ENCODE measurements around the gene PPP6R3. TPM values are rescaled to one million over a fixed set of nuclear protein-coding genes. Genes with fewer than 3 reads are reported as not detected.

PPP6R3 gene
- total RNA-seq, 4 donors from 2014 or later: 76.6 to 130 (median 94.0) TPM

DNA sequence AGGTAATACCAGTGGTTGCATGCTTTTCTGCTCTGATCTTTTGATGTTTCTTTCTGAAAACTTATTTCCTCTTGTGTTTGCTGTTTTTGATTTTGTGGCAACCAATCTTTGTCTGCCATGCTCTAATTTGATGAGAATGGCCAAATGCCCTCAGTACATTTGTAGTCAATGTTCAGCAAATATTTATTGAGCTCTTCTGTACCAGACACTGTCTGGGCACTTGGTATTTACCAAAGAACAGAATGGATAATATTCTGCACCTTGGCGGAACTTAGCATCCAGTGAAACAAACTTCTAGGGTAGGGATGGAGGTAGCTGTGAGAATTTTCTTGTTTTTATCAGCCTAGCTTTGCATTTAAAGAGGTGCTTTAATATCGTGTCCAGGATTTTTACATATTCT, 19.6 kb downstream of the PPP6R3 start:
- WGBS, 2 donors: 68 to 84% methylated on average over 2 of the region's 2 CpGs
- Histone ChIP-seq H3K27me3 (no peaks in the 10 kb centered on the region), H3K4me3 (peak overlapping the region in 1 of 4 donors; percentile 0), H3K9me3 (no peaks in the 10 kb centered on the region), H3K27ac (peak overlapping the region in 3 of 4 donors; percentile 3 to 47 (median 43)), H3K4me1 (peaks cover 0 to 52% (median 18%) of the 10 kb centered on the region in 3 donors), H3K36me3 (no peaks in the 10 kb centered on the region)
- intact Hi-C loops (cut with DNase I): no loop called here
- no peak for DNase-seq
- TF ChIP-seq, protein P1, sequence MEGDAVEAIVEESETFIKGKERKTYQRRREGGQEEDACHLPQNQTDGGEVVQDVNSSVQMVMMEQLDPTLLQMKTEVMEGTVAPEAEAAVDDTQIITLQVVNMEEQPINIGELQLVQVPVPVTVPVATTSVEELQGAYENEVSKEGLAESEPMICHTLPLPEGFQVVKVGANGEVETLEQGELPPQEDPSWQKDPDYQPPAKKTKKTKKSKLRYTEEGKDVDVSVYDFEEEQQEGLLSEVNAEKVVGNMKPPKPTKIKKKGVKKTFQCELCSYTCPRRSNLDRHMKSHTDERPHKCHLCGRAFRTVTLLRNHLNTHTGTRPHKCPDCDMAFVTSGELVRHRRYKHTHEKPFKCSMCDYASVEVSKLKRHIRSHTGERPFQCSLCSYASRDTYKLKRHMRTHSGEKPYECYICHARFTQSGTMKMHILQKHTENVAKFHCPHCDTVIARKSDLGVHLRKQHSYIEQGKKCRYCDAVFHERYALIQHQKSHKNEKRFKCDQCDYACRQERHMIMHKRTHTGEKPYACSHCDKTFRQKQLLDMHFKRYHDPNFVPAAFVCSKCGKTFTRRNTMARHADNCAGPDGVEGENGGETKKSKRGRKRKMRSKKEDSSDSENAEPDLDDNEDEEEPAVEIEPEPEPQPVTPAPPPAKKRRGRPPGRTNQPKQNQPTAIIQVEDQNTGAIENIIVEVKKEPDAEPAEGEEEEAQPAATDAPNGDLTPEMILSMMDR (IDR thresholded peaks at IDR 0.05): no peak
- TF ChIP-seq POLR2A (IDR thresholded peaks at IDR 0.05): no peak

DNA sequence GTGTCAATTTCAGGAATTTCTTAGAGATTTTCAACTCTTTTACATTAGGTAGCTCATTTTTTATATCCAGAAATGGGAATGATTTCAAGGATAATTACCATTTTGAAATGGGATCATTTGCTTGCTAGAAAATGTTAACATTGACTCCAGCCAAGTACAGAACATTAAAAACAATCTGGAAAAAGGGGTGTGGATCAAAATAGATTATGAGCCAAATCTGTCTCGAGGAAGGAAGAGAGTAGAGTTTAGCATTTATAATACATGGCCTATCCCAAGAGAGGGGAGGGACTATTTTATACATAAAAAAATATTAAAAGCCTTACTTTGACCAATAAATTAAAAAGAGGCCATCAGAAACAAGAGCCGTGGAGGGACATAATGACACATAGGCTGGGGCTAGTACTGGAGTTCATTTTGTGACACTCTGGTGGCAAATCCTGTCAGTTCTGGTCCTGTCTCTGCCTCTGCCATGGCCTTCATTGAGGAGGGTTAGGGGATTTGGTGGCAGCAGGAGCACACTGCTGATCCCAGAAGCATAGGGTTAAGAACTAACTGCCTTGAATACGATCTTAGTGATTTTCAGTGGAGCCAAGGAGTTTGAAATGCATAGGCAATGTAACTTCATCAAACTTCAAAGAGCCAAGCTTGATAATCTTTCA, 20.4 kb downstream of the PPP6R3 start:
- no peak for TF ChIP-seq POLR2A (IDR thresholded peaks at IDR 0.05)
- TF ChIP-seq, protein P1 (IDR thresholded peaks at IDR 0.05): no peak
- H3K4me3 ChIP-seq: peak overlapping the region in 1 of 4 donors; percentile 0
- peaks cover 0 to 5% (median 0%) of the 10 kb centered on the region in 3 donors for H3K36me3 ChIP-seq
- H3K27ac ChIP-seq: peak overlapping the region; percentile 1 to 59 (median 46)
- H3K27me3 ChIP-seq: no peaks in the 10 kb centered on the region
- intact Hi-C loops (cut with DNase I): no loop called here
- peaks cover 0 to 52% (median 18%) of the 10 kb centered on the region in 3 donors for H3K4me1 ChIP-seq
- H3K9me3 ChIP-seq: no peaks in the 10 kb centered on the region
- WGBS, 2 donors: 34 to 48% methylated on average over 3 of the region's 3 CpGs
- no peak for DNase-seq

DNA sequence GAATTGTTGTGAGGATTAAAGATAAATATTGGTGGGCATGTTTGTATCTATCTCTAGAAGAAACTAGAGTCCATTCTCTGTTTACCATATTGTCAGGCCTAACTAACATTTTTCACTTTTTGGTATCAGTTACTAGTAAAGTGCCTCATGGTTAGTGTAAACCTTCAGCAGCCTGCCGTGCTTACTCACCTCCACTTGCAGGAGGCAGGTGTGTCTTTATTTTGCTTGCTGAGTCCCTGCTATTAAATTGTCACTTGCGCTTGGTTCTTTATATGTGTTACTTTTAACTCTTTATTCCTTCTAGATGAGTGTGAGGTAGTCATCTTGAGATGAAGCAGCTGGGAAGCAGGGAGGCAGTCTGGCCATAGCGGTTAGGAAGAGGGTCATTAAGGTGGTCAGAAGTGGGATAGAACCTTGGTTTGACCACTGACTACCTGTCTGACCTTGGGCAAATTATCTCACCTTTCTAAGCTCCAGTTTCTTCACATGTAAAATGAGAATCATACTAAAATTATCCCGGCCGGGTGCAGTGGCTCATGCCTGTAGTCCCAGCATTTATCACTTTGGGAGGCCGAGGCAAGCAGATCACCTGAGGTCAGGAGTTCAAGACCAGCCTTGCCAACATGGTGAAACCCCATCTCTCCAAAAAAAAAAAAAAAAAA, 21.2 kb downstream of the PPP6R3 start:
- DNase-seq: no peak
- WGBS, 2 donors: 65 to 86% methylated on average over 3 to 6 of the region's 6 CpGs
- no peaks in the 10 kb centered on the region for H3K9me3 ChIP-seq
- H3K27me3 ChIP-seq: no peaks in the 10 kb centered on the region
- peaks cover 0 to 5% (median 0%) of the 10 kb centered on the region in 3 donors for H3K36me3 ChIP-seq
- H3K4me1 ChIP-seq: peaks cover 0 to 48% (median 18%) of the 10 kb centered on the region in 3 donors
- H3K27ac ChIP-seq: peak overlapping the region; percentile 1 to 59 (median 46)
- no peak overlapping the region for H3K4me3 ChIP-seq
- TF ChIP-seq POLR2A (IDR thresholded peaks at IDR 0.05): no peak
- TF ChIP-seq, protein P1 (IDR thresholded peaks at IDR 0.05): no peak
- intact Hi-C loops (cut with DNase I): no loop called here

DNA sequence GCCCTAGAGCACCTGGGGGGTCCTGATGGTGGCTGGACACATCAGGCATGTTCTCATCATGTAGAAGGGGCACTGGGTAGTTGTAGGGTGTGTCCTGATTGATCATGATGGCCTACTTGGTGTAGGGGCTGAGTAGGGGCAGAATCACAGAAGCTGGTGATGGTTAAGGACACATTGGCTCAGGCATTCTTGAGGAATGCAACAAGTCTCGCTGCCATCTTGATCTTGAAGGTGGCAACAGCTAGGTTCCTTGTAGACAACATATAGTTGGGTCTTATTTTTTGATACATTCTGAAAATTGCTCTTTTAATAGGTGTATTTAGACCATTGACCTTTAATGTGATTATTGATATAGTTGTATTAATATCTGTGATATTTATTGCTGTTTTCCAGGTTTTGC, 28.1 kb downstream of the PPP6R3 start:
- no peak overlapping the region for H3K27ac ChIP-seq
- H3K4me3 ChIP-seq: no peak overlapping the region
- DNase-seq: no peak
- intact Hi-C loops (cut with DNase I): no loop called here
- WGBS, 2 donors: 81 to 100% methylated on average over 1 of the region's 1 CpG
- H3K9me3 ChIP-seq: no peaks in the 10 kb centered on the region
- TF ChIP-seq, protein P1 (IDR thresholded peaks at IDR 0.05): no peak
- no peak for TF ChIP-seq POLR2A (IDR thresholded peaks at IDR 0.05)
- no peaks in the 10 kb centered on the region for H3K27me3 ChIP-seq
- H3K4me1 ChIP-seq: peaks cover 0 to 36% (median 6%) of the 10 kb centered on the region in 3 donors
- peaks cover 0 to 5% (median 0%) of the 10 kb centered on the region in 3 donors for H3K36me3 ChIP-seq

DNA sequence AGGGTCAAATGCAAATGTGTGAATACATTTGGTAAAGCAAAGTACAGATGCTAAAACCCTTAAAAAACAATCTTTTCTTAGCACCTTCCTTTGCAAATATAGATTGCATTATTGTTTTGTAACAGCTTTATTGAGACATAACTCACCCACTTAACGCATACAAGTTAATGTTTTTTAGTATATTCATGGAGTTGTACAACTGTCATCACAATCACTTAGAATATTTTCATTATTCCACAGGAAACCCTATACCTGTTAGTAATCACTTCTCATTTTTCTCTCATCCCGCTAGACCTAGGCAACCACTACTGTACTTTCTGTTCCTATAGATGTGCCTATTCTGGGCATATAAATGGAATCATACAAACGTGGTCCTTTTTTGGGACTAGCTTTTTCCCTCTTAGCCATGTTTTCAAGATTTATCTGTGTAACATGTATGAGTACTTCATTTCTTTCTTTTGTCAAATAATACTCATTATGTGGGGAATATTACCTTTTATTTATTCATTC, 34.7 kb downstream of the PPP6R3 start:
- no peak overlapping the region for H3K27ac ChIP-seq
- peaks cover 6 to 55% (median 29%) of the 10 kb centered on the region in 3 donors for H3K4me1 ChIP-seq
- TF ChIP-seq POLR2A (IDR thresholded peaks at IDR 0.05): no peak
- TF ChIP-seq, protein P1 (IDR thresholded peaks at IDR 0.05): no peak
- H3K4me3 ChIP-seq: no peak overlapping the region
- H3K9me3 ChIP-seq: no peaks in the 10 kb centered on the region
- DNase-seq: no peak
- 57% methylated on average over 3 of the region's 3 CpGs for WGBS, 2 donors
- intact Hi-C loops (cut with DNase I): no loop called here
- H3K36me3 ChIP-seq: no peaks in the 10 kb centered on the region
- no peaks in the 10 kb centered on the region for H3K27me3 ChIP-seq

All from esophagus squamous epithelium (tissue), 5 donors.